HG03469 (cell line): Measurements from ENCODE around the gene CXorf65.
A peak's percentile ranks its signal among the peaks of the same experiment; 100 is the strongest.

Source experiments
- ATAC-seq: cut with Tn5 transposase; IDR thresholded peaks from one replicate; pipeline ENCODE4 v1.9.1; 2021; ENCODE audit warnings: mild to moderate bottlenecking, moderate library complexity, moderate number of reproducible peaks; ENCODE audit not compliant: unreplicated experiment

CXorf65 gene

DNA sequence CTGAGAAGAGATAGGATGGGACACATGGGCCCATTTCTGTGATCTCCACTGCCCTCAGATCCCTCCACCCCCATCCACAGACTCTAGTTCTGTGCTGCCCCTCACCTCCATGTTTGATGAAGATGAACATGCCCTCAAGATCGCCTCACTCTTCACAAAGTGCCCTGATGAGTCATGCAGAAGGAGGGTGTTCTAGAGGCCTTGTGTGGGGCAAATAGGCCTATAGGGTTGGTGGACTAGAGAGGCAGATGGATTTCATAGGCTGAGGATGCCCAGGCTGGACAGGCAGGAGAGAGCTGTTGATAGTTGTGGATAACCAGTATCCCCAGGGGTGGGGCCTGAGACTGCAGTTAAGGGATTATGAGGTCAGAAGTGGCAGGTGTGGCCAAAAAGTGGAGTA lies at the start of gene CXorf65:
CXorf65 (minus strand) TSS at position 314 of the 400 bp plus-strand sequence; CDS start at position 130, 184 bp downstream.
- no peak for ATAC-seq

DNA sequence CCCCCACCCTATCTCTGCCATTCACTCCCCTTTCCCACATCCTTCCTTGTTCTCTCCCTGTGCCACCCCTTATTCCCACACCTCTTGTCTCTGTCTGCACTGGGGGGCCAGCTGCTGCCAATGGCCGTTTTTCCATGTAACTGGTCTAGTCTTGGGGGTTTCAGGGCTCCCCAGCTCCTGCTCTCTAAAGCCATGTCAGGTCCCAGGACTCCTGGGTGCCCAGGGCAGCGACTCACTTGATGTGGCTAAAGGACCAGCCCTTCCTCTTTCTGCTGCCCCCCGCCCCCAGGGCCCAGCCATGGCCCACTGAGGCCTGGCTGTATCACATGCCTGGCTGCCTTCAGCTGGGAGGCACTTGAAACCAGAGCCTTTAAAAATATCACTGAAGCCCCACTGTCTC lies 48.1 kb upstream of the CXorf65 start:
- no peak for ATAC-seq

GRCh38 chrX:71154196-71154595 lies 47.7 kb upstream of the CXorf65 start:
- no peak for ATAC-seq

DNA sequence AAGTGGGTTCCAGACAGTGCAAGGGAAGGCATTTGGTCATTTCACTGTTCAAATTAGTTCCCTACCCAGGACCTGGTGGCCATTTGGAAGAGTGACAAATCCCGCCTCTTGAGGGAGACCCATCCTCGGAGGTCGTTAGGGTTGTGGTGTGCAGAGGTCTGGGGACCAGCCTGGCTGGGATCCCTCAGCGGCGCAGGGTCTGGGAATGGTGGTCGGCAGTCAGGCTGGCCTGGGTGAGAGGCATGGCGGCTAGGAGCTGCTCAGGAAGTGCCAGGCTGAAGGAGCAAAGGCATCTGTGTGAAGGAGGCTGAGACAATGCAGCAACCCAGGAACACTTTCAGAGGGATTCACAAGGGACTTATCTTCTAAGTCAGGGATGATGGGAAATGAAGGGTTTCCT lies 44.8 kb upstream of the CXorf65 start:
- ATAC-seq: no peak

GRCh38 chrX:71148278-71148663 lies 41.7 kb upstream of the CXorf65 start:
- ATAC-seq: no peak

GRCh38 chrX:71147496-71148277 lies 41.1 kb upstream of the CXorf65 start:
- no peak for ATAC-seq

DNA sequence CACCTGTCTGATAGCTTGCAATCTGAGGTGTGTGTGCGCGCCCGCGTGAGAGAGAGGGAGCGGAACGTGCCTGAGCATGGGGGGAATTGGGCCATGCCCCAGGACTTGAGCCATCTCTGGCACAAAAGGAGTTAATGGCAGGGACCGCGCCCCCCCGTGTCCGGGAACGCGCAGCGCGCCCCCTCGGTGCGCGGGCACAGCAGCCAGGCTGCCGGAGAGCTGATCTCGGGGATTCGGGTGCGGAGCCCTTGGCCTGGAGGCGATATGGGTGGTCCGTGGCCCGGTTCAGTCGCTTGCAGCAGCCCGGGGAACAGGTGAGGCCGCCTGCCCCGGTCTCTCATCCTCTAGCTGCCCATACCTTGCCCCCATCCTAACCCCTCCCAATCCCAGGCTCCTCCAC lies 38.1 kb upstream of the CXorf65 start, which contains the start of gene NLGN3:
NLGN3 (plus strand) TSS at position 191 of the 400 bp plus-strand sequence. CDS start 2,909 bp downstream, outside the sequence.
- no peak for ATAC-seq

DNA sequence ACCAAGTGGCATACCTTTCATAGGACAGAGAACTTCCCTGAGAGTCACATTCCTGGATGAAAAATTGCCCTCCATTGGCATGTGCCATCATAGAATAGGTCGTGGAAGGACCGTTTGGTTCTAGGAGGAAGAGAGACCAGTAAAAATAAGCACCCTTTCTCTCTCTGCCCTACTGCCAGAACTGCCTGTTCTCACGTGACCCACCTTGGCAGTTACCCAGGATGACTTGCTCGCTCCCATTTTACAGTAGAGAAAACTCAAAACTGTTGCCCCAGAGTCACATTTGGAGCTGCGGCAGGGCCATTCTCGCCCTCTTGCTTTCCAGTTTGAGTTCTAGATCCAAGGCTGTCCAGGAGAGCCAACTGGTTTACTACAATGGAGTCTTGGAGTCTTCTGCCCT lies 37.0 kb upstream of the CXorf65 start:
- no peak for ATAC-seq

DNA sequence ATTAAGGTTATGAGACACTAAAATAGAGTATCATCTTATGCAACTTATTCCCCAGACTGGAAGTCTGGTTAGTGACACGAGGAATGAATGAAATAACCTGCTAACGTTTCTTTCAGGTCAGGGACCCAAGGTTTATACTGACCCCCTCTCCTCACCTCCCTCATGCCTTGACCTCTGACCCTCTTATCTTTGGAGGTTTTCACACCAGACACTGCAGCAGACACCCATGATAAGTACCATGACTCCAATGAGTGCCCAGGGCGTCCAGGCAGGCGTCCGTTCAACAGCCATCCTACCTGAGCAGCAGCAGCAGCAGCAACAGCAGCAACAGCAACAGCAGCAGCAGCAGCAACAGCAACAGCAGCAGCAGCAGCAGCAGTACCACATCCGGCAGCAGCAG lies 33.9 kb upstream of the CXorf65 start:
- ATAC-seq: no peak

DNA sequence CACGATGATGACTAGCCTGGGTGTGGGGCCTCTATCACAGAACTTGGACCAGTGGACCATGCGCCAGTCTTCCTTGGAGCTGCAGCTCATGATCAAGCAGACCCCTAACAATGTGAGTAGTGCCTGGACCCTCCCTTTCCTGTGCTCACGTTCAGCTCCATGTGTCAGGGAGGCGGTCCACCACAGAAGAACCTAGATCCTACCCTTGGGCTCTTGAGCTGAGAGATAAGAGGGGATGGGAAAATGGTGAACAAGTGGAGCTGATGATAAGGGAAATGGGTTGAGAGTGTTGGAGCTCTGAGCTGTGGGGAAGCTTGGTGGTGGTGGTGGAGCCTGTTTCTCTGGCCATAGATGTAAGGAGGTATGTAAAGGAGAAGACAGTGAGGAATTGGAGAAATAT lies 25.0 kb upstream of the CXorf65 start:
- ATAC-seq: no peak

GRCh38 chrX:71128915-71129765 lies 22.6 kb upstream of the CXorf65 start:
- ATAC-seq: no peak

- ATAC-seq: no peak
Measured at GRCh38 chrX:71128166-71128833, 21.8 kb upstream of the CXorf65 start.

DNA sequence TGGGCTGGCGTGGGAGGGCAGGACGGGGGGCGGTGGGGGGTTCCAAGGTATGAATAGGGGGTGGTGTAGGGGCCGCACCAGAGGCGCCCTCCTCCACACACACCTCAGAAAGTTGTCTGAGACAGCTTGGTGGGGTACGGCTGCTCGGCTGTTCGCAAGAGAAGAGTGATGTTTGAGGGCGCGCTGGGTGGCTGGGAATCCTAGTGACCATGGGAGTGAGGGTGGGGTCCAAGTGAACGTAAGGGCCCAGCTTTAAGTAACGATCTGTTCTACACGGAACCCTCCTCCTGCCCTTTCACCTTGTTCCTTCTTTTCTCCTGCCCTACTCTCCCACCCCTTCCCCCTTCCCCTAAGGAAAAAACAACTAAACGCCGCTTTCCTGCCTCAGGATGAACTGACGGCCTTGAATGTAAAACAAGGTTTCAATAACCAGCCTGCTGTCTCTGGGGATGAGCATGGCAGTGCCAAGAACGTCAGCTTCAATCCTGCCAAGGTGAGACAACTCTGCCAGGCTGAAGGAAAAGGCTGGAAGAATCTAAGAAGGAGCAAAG lies 12.5 kb upstream of the CXorf65 start:
- ATAC-seq: no peak

DNA sequence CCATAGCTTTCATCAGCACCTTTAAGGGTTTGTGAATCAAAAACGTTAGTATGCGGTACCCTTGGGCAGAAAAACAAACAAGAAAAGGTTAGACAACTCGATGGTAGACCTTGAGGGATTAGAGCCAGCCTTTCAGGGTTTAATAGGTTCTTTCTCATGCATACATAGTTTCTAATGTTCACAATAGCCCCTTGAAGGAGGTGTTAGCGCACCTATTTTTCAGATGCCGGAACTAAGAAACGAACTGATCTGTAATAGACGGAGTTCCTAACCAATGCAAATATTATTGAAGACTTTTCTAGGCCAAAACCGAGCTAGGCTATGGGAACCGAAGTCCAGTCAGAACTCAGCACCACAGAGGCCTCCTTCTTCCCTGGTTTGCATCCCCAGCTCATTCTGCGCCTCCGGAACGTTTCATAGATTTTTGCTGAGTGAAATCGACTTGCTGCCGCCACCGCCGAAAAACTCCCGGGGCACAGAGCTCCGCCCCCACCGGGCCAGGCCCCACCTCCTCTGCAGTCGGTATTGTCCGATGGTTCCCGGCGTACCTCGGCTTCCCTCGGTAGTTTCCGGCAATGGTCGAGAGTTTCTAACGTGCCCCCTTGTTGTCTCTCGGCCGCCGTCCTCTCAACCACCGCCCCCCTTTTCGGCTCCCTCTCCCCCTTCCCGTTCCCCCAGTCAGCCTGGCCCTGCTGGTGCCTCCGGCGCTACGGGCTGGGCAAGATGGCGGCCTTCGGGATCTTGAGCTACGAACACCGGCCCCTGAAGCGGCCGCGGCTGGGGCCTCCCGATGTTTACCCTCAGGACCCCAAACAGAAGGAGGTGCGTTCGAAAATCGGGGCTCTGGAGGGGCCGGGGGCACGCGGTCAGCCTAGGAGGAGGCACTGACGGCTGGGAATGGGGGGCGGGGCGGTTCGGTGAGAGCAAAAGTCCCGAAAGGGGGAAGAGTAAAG lies 11.8 kb upstream of the CXorf65 start, which contains the start of gene MED12:
MED12 (plus strand) TSS at position 565 of the 953 bp plus-strand sequence; CDS start at position 724, 159 bp downstream.
- peak; percentile 92 for ATAC-seq

- no peak for ATAC-seq
Measured at GRCh38 chrX:71117358-71117757, 10.8 kb upstream of the CXorf65 start.

DNA sequence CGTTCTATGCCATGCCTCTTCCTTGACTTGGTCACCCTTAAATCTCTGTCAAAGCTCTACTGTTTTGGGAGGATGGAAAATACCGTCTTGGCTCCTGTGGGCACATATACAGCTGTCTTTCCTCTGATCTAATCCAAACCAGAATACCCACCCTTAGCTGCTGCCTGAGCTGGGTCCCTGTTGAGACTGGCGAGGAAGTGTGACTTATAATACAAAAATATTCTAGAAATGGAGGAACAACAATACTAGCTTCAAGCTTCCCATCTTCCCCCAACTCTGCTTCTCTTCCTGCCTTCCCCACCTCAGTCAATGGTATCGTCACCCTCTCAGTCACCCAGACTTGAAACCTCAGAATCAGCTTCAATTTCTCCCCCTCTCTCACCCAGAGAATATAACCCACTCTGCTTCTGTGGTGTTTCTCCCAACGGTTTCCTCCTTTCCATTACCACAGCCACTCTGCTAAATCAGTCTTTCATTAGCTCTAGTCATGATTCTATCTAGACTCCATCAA lies 5.4 kb upstream of the CXorf65 start:
- ATAC-seq: no peak

DNA sequence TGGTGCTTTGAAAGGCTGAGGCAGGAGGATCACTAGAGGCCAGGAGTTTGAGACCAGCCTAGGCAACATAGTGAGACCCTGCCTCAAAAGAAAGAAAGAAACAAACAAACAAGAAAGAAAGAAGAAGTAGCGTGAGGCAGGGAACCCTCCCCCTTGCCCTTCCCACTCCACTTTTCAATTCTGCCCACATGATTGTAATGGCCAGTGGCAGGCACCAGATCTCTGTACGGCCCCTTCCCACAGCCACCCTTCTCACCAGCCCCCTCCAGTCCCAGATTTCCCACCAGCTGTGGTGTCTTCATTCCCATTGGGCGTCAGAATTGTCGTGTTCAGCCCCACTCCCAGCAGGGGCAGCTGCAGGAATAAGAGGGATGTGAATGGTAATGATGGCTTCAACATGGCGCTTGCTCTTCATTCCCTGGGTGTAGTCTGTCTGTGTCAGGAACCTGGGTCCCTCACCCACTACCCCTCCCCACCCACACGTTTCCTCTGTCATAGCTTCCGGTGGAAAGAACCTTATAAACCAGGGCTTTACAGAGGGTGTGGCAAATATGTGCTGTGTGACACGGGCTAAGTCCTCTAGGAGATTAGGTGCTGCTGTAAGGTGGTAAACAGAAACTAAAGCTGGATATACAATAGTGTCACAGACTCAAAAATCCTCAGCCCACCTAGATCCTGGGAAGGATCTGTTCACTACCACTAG lies 4.8 kb upstream of the CXorf65 start, which contains the start of gene IL2RG:
IL2RG (minus strand) TSS at position 437 of the 703 bp plus-strand sequence; CDS start at position 399, 38 bp downstream.
- peak; percentile 82 for ATAC-seq

GRCh38 chrX:71109051-71109450 lies 2.5 kb upstream of the CXorf65 start:
- no peak for ATAC-seq
